ENCODE results near the gene MBOAT2. TPM values are rescaled to one million over a fixed set of nuclear protein-coding genes. Genes with fewer than 3 reads are reported as not detected.

Gene MBOAT2
- total RNA-seq, 1 experiment from 2014 or later: 16.8 TPM

GRCh38 chr2:9006368-9006767 is 2.9 kb upstream of the MBOAT2 start:
- Histone ChIP-seq H3K27me3 (ENCODE audit: insufficient read depth, low read length) (no peaks in the 10 kb centered on the region), H3K9me3 (ENCODE audit: control insufficient read depth in 1 of 2, insufficient read depth in 1 of 2, low read depth in 1 of 2, low read length in 2 of 2) (no peaks in the 10 kb centered on the region), H3K9ac (ENCODE audit: low read length) (no peak overlapping the region), H3K4me1 (ENCODE audit: control insufficient read depth in 1 of 2, insufficient read depth in 2 of 2, low read length in 2 of 2) (peaks cover 4 to 31% of the 10 kb centered on the region in 2 experiments), H3K79me2 (ENCODE audit: insufficient read depth, low read length) (peaks cover 5% of the 10 kb centered on the region), H4K20me1 (ENCODE audit: insufficient read depth) (no peaks in the 10 kb centered on the region), H3K36me3 (ENCODE audit: control insufficient read depth in 1 of 2, insufficient read depth in 2 of 2, low read length in 2 of 2) (no peaks in the 10 kb centered on the region), H3K4me3 (replicated peaks in 1 of 2; ENCODE audit: low read depth in 1 of 2, low read length in 2 of 2) (no peak overlapping the region), H2AFZ (ENCODE audit: low read depth, low read length, poor library complexity, severe bottlenecking) (no peak overlapping the region), H3K4me2 (ENCODE audit: low read length) (no peak overlapping the region), H3K9me2 (ENCODE audit: insufficient read depth) (no peaks in the 10 kb centered on the region), H3K27ac (ENCODE audit: low read depth, low read length) (no peak overlapping the region)
- CTCF ChIA-PET: no interaction called here
- POLR2A ChIA-PET: no interaction called here
- BruUV-seq (replicated peaks): no TSS peak
- no peak for DNase-seq (ENCODE audit: low read depth, low spot score)
- intact Hi-C loops (cut with micrococcal nuclease): no loop called here
- TF ChIP-seq CBX3 (IDR thresholded peaks at IDR 0.05; ENCODE audit: low read depth) (no peak), JUND (IDR thresholded peaks at IDR 0.05) (no peak), EGR1 (IDR thresholded peaks at IDR 0.05; ENCODE audit: low read depth) (no peak), ZNF274 (IDR thresholded peaks at IDR 0.05; ENCODE audit: low read depth, low read length) (no peak), POLR2A (IDR thresholded peaks at IDR 0.05; ENCODE audit: borderline replicate concordance, extremely low read depth, insufficient read depth, insufficient read length) (no peak), SIN3A (IDR thresholded peaks at IDR 0.05; ENCODE audit: low read depth) (no peak), SP1 (IDR thresholded peaks at IDR 0.05; ENCODE audit: low read depth) (no peak), ZFX (IDR thresholded peaks at IDR 0.05) (no peak), ELF1 (IDR thresholded peaks at IDR 0.05; ENCODE audit: borderline replicate concordance, low read depth) (no peak), SRF (IDR thresholded peaks at IDR 0.05; ENCODE audit: low read depth) (no peak)
- TF ChIP-seq, protein P1, sequence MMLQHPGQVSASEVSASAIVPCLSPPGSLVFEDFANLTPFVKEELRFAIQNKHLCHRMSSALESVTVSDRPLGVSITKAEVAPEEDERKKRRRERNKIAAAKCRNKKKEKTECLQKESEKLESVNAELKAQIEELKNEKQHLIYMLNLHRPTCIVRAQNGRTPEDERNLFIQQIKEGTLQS (IDR thresholded peaks at IDR 0.05): no peak
- TF ChIP-seq, protein P2, sequence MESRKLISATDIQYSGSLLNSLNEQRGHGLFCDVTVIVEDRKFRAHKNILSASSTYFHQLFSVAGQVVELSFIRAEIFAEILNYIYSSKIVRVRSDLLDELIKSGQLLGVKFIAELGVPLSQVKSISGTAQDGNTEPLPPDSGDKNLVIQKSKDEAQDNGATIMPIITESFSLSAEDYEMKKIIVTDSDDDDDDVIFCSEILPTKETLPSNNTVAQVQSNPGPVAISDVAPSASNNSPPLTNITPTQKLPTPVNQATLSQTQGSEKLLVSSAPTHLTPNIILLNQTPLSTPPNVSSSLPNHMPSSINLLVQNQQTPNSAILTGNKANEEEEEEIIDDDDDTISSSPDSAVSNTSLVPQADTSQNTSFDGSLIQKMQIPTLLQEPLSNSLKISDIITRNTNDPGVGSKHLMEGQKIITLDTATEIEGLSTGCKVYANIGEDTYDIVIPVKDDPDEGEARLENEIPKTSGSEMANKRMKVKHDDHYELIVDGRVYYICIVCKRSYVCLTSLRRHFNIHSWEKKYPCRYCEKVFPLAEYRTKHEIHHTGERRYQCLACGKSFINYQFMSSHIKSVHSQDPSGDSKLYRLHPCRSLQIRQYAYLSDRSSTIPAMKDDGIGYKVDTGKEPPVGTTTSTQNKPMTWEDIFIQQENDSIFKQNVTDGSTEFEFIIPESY (IDR thresholded peaks at IDR 0.05; ENCODE audit: extremely low read depth, insufficient replicate concordance, low read length): no peak
- TF ChIP-seq, protein P3, sequence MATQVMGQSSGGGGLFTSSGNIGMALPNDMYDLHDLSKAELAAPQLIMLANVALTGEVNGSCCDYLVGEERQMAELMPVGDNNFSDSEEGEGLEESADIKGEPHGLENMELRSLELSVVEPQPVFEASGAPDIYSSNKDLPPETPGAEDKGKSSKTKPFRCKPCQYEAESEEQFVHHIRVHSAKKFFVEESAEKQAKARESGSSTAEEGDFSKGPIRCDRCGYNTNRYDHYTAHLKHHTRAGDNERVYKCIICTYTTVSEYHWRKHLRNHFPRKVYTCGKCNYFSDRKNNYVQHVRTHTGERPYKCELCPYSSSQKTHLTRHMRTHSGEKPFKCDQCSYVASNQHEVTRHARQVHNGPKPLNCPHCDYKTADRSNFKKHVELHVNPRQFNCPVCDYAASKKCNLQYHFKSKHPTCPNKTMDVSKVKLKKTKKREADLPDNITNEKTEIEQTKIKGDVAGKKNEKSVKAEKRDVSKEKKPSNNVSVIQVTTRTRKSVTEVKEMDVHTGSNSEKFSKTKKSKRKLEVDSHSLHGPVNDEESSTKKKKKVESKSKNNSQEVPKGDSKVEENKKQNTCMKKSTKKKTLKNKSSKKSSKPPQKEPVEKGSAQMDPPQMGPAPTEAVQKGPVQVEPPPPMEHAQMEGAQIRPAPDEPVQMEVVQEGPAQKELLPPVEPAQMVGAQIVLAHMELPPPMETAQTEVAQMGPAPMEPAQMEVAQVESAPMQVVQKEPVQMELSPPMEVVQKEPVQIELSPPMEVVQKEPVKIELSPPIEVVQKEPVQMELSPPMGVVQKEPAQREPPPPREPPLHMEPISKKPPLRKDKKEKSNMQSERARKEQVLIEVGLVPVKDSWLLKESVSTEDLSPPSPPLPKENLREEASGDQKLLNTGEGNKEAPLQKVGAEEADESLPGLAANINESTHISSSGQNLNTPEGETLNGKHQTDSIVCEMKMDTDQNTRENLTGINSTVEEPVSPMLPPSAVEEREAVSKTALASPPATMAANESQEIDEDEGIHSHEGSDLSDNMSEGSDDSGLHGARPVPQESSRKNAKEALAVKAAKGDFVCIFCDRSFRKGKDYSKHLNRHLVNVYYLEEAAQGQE (IDR thresholded peaks at IDR 0.05; ENCODE audit: low read depth): no peak
- ATAC-seq: no peak
- RAD21 ChIA-PET (ENCODE audit: low non-redundant PET in 1 of 2, low total read pairs in 2 of 2, uncharacterized antibody in 2 of 2, unreplicated experiment in 2 of 2): no interaction called here

Measured in HCT116 (cell line).